ENCODE results near the gene GAST.

DNA sequence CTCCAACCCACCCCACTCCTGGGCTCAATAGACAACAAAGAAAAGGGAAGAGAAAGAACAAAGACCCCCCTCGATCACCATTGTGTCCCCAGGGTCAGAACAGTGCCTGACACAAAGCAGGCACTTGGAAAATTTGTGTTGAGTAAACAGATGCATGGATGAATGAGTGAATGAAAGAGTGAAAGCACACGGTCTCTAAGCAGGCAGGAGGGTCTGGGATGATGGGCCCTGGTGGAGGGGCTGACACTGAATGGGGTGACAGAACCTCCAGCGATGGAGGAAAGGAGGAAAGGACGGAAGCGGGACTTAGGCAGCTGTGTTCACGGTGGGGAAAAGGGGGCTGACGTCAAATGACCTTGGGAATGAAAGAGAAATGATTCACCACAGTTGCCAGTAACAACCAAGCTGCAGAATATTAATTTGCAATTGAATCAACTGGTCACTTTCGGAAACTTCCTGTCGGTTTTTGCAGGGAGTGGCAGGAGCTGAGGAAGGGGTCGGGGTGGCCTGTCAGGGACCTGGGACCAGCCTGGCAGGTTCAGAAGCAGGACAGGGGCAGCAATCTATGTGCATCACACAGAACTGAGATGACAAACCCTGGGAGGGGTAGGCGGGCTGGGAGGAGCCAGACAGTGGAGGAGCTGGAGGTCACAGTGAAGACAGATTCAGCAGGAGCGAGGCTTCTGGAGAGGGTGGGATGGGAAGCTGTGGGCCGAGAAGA, 6.7 kb upstream of the GAST start:
- TF ChIP-seq RFX5 (IDR thresholded peaks at IDR 0.05) (no peak), RARB (CRISPR knock-in tag; IDR thresholded peaks at IDR 0.05) (no peak), RCOR1 (IDR thresholded peaks at IDR 0.05; ENCODE audit: low read depth, low read length) (no peak)
- TF ChIP-seq, protein P1, sequence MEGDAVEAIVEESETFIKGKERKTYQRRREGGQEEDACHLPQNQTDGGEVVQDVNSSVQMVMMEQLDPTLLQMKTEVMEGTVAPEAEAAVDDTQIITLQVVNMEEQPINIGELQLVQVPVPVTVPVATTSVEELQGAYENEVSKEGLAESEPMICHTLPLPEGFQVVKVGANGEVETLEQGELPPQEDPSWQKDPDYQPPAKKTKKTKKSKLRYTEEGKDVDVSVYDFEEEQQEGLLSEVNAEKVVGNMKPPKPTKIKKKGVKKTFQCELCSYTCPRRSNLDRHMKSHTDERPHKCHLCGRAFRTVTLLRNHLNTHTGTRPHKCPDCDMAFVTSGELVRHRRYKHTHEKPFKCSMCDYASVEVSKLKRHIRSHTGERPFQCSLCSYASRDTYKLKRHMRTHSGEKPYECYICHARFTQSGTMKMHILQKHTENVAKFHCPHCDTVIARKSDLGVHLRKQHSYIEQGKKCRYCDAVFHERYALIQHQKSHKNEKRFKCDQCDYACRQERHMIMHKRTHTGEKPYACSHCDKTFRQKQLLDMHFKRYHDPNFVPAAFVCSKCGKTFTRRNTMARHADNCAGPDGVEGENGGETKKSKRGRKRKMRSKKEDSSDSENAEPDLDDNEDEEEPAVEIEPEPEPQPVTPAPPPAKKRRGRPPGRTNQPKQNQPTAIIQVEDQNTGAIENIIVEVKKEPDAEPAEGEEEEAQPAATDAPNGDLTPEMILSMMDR (IDR thresholded peaks at IDR 0.05) = no peak

Measured in A549 (cell line).